BLaER1 (cell line): Measurements from ENCODE around the gene ATF6.

Source experiments
- H3K27ac ChIP-seq: shearing (Covaris generic); formaldehyde crosslinking; 2 replicates; pipeline ENCODE4 v1.8.1; 2022
- H3K27me3 ChIP-seq: shearing (Covaris generic); formaldehyde crosslinking; 2 replicates; pipeline ENCODE4 v1.8.1; 2022
- H3K36me3 ChIP-seq: shearing (Covaris generic); formaldehyde crosslinking; 2 replicates; pipeline ENCODE4 v1.8.1; 2022
- H3K4me1 ChIP-seq: shearing (Covaris generic); formaldehyde crosslinking; 2 replicates; pipeline ENCODE4 v1.8.1; 2022
- H3K4me2 ChIP-seq: shearing (Covaris generic); formaldehyde crosslinking; 2 replicates; pipeline ENCODE4 v1.8.1; 2022
- H3K4me3 ChIP-seq: shearing (Covaris generic); formaldehyde crosslinking; 2 replicates; pipeline ENCODE4 v1.8.1; 2022
- H3K9ac ChIP-seq: shearing (Covaris generic); formaldehyde crosslinking; 2 replicates; pipeline ENCODE4 v1.8.1; 2022
- H3K9me3 ChIP-seq: shearing (Covaris generic); formaldehyde crosslinking; 2 replicates; pipeline ENCODE4 v1.8.1; 2022
- H4K20me1 ChIP-seq: shearing (Covaris generic); formaldehyde crosslinking; 2 replicates; pipeline ENCODE4 v1.8.1; 2022
- Cebpa-rat ChIP-seq: shearing (Covaris generic); IDR thresholded peaks from 2 replicates; pipeline ENCODE4 v1.8.1; 2022

The ATF6 gene

GRCh38 chr1:161908264-161908663, 142.1 kb downstream of the ATF6 start:
- H3K9ac ChIP-seq, result no peak overlapping the region
- no peak overlapping the region for H3K27ac ChIP-seq
- no peak for TF ChIP-seq Cebpa-rat
- no peak overlapping the region for H3K4me2 ChIP-seq
- 0 out of 2 replicates have a peak, but pooled peaks cover 17% of the 10 kb centered on the region for H3K36me3 ChIP-seq
- no peaks in the 10 kb centered on the region for H3K9me3 ChIP-seq
- H3K4me3 ChIP-seq, result no peak overlapping the region
- no peaks in the 10 kb centered on the region for H3K4me1 ChIP-seq
- no peaks in the 10 kb centered on the region for H3K27me3 ChIP-seq
- no peaks in the 10 kb centered on the region for H4K20me1 ChIP-seq

- no peak overlapping the region for H3K9ac ChIP-seq
Measured at GRCh38 chr1:161910604-161911003, 144.5 kb downstream of the ATF6 start.

GRCh38 chr1:161913482-161914140, 147.5 kb downstream of the ATF6 start:
- Histone ChIP-seq H3K36me3 (peaks cover 48% of the 10 kb centered on the region), H3K4me2 (no peak overlapping the region), H3K9ac (no peak overlapping the region), H3K9me3 (no peaks in the 10 kb centered on the region), H3K27me3 (no peaks in the 10 kb centered on the region), H3K27ac (no peak overlapping the region), H3K4me1 (peaks cover 1% of the 10 kb centered on the region), H4K20me1 (no peaks in the 10 kb centered on the region), H3K4me3 (no peak overlapping the region)
- TF ChIP-seq Cebpa-rat, result no peak

More at GRCh38 chr1:161910604-161911003, 144.5 kb downstream of the ATF6 start:
- no peaks in the 10 kb centered on the region for H4K20me1 ChIP-seq
- H3K27me3 ChIP-seq, result no peaks in the 10 kb centered on the region
- no peak overlapping the region for H3K4me2 ChIP-seq
- no peak overlapping the region for H3K27ac ChIP-seq
- no peak for TF ChIP-seq Cebpa-rat
- H3K9me3 ChIP-seq, result no peaks in the 10 kb centered on the region
- H3K36me3 ChIP-seq, result peaks cover 38% of the 10 kb centered on the region
- H3K4me1 ChIP-seq, result no peaks in the 10 kb centered on the region
- H3K4me3 ChIP-seq, result no peak overlapping the region

GRCh38 chr1:161914595-161914994, 148.5 kb downstream of the ATF6 start:
- H3K9me3 ChIP-seq, result no peaks in the 10 kb centered on the region
- no peak overlapping the region for H3K9ac ChIP-seq
- H3K4me1 ChIP-seq, result peaks cover 11% of the 10 kb centered on the region
- H3K4me2 ChIP-seq, result no peak overlapping the region
- H3K36me3 ChIP-seq, result peaks cover 48% of the 10 kb centered on the region
- H3K27ac ChIP-seq, result no peak overlapping the region
- H3K4me3 ChIP-seq, result no peak overlapping the region
- H3K27me3 ChIP-seq, result no peaks in the 10 kb centered on the region
- H4K20me1 ChIP-seq, result no peaks in the 10 kb centered on the region
- no peak for TF ChIP-seq Cebpa-rat

GRCh38 chr1:161915051-161915503, 149.0 kb downstream of the ATF6 start:
- H3K9ac ChIP-seq, result no peak overlapping the region
- H3K4me3 ChIP-seq, result no peak overlapping the region
- H3K27ac ChIP-seq, result no peak overlapping the region
- H3K36me3 ChIP-seq, result peaks cover 48% of the 10 kb centered on the region
- H3K27me3 ChIP-seq, result no peaks in the 10 kb centered on the region
- H3K4me2 ChIP-seq, result no peak overlapping the region
- H3K4me1 ChIP-seq, result peaks cover 11% of the 10 kb centered on the region
- no peaks in the 10 kb centered on the region for H3K9me3 ChIP-seq
- H4K20me1 ChIP-seq, result no peaks in the 10 kb centered on the region
- TF ChIP-seq Cebpa-rat, result no peak

GRCh38 chr1:161915978-161916377, 149.9 kb downstream of the ATF6 start:
- TF ChIP-seq Cebpa-rat, result no peak
- Histone ChIP-seq H3K27me3 (no peaks in the 10 kb centered on the region), H3K9ac (no peak overlapping the region), H3K9me3 (no peaks in the 10 kb centered on the region), H3K4me3 (no peak overlapping the region), H4K20me1 (no peaks in the 10 kb centered on the region), H3K4me2 (no peak overlapping the region), H3K36me3 (peaks cover 48% of the 10 kb centered on the region), H3K4me1 (peaks cover 11% of the 10 kb centered on the region), H3K27ac (no peak overlapping the region)

GRCh38 chr1:161919229-161919628, 153.1 kb downstream of the ATF6 start:
- Histone ChIP-seq H3K27me3 (no peaks in the 10 kb centered on the region), H3K4me2 (peak overlapping the region; percentile 29), H4K20me1 (no peaks in the 10 kb centered on the region), H3K27ac (no peak overlapping the region), H3K4me3 (no peak overlapping the region), H3K36me3 (peaks cover 37% of the 10 kb centered on the region), H3K9me3 (no peaks in the 10 kb centered on the region), H3K9ac (no peak overlapping the region), H3K4me1 (peaks cover 11% of the 10 kb centered on the region)
- TF ChIP-seq Cebpa-rat, result no peak

GRCh38 chr1:161921491-161921890, 155.4 kb downstream of the ATF6 start:
- H3K4me2 ChIP-seq, result no peak overlapping the region
- H3K27me3 ChIP-seq, result no peaks in the 10 kb centered on the region
- H3K36me3 ChIP-seq, result peaks cover 22% of the 10 kb centered on the region
- H3K9me3 ChIP-seq, result no peaks in the 10 kb centered on the region
- no peaks in the 10 kb centered on the region for H4K20me1 ChIP-seq
- H3K9ac ChIP-seq, result no peak overlapping the region
- no peak overlapping the region for H3K4me3 ChIP-seq
- no peak overlapping the region for H3K27ac ChIP-seq
- no peak for TF ChIP-seq Cebpa-rat
- H3K4me1 ChIP-seq, result peaks cover 11% of the 10 kb centered on the region

- Histone ChIP-seq H3K4me1 (peaks cover 11% of the 10 kb centered on the region), H3K27me3 (no peaks in the 10 kb centered on the region), H3K9ac (no peak overlapping the region), H3K36me3 (peaks cover 23% of the 10 kb centered on the region), H3K9me3 (no peaks in the 10 kb centered on the region), H3K4me3 (no peak overlapping the region), H4K20me1 (no peaks in the 10 kb centered on the region), H3K4me2 (no peak overlapping the region), H3K27ac (no peak overlapping the region)
- TF ChIP-seq Cebpa-rat, result no peak
Measured at GRCh38 chr1:161921990-161922389, 155.9 kb downstream of the ATF6 start.

- H3K36me3 ChIP-seq, result peaks cover 18% of the 10 kb centered on the region
- no peak overlapping the region for H3K4me3 ChIP-seq
- no peak overlapping the region for H3K9ac ChIP-seq
- peaks cover 6% of the 10 kb centered on the region for H3K4me1 ChIP-seq
- H3K9me3 ChIP-seq, result no peaks in the 10 kb centered on the region
- no peak for TF ChIP-seq Cebpa-rat
- no peak overlapping the region for H3K4me2 ChIP-seq
- no peaks in the 10 kb centered on the region for H3K27me3 ChIP-seq
- no peak overlapping the region for H3K27ac ChIP-seq
- no peaks in the 10 kb centered on the region for H4K20me1 ChIP-seq
Measured at GRCh38 chr1:161928056-161928455, 161.9 kb downstream of the ATF6 start.
